Measurements from ENCODE around the gene TENM3.

DNA sequence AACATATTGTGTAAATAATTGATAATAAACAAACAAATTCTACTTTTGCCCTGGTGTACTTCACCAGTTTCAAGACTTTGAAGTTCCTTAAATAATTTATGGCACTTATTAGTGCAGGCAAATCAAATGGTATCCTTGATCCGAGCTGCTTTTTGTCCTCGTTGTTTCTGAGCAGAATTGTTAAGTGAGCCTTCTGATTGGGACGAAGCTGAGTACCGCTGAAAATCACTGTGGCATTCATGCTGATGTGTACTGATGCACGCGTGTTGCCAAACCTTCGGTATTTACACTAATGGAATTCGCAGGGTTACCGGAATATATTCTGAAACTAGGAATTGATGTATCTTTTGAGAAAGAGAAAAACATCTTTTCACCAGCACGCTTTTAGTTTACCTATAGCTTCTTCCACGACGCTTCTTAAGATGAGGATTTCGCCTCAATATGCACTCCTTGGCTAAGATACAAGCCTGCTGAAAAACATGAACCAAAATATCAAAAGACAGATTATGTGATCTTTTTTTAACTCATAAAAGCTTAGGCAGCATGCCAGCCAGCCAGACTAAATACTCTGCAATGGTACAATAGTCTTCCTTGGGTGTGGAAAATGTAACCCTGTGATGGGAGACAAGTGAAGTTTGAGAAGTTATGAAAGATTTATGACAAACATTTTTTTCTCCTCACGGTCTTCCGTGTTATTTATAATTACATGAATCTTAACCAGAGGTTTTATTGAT, 48.9 kb upstream of the TENM3 start:
- TF ChIP-seq CTCF (IDR thresholded peaks at IDR 0.05) (no peak), POLR2A (IDR thresholded peaks at IDR 0.05) (no peak)

Measured in esophagus squamous epithelium (tissue), 4 donors.